GM12878 (cell line): ENCODE measurements around the gene COL18A1. TPM values are rescaled to one million over a fixed set of nuclear protein-coding genes. Genes with fewer than 3 reads are reported as not detected.
A peak's percentile ranks its signal among the peaks of the same experiment; 100 is the strongest.

Source experiments
- ATAC-seq: fragments of 200-7000 bp; cut with Tn5 transposase; 3 replicates; pipeline ENCODE4 v1.9.1; 2020; ENCODE audit warnings: mild to moderate bottlenecking, moderate library complexity
- BruUV-seq: library from RNA; stranded (reverse); fragments of 400-500 nt; replicated peaks from 2 replicates; lab custom pipeline; 2021; lab: Mats Ljungman, UMichigan
- CTCF ChIA-PET: fragments of 300-600 bp; sonication (Branson Sonifier 250); formaldehyde crosslinking; extraction: SDS; loops from one replicate; lab custom pipeline; 2021; ENCODE audit warnings: inconsistent platforms; lab: Yijun Ruan, JAX
- POLR2A ChIA-PET: fragments of 350-600 bp; formaldehyde crosslinking; extraction: SDS; loops from one replicate; lab custom pipeline; 2021; ENCODE audit warnings: inconsistent platforms; lab: Charles Lee
- RAD21 ChIA-PET: fragments of 300-600 bp; sonication (Branson Sonifier 250); formaldehyde crosslinking; loops from one replicate; lab custom pipeline; 2023; ENCODE audit warnings: antibody characterized with exemption; ENCODE audit not compliant: unreplicated experiment; lab: Charles Lee
- SMC1A ChIA-PET: fragments of 300-600 bp; sonication (Branson Sonifier 250); formaldehyde crosslinking; loops from one replicate; lab custom pipeline; 2023; ENCODE audit not compliant: unreplicated experiment, uncharacterized antibody; lab: Charles Lee
- DNase-seq: peaks from one replicate; pipeline ENCODE4 v3.0.0-alpha.2; 2011; ENCODE audit warnings: low read depth, low spot score
- FAIRE-seq: peaks from 3 replicates; lab custom pipeline; 2011; peaks lifted over from hg19 to GRCh38; lab: Jason Lieb, UNC
- H2AFZ ChIP-seq: 2 replicates; pipeline ENCODE4 v1.6.0; 2011; ENCODE audit warnings: low read depth, low read length, control low read depth; ENCODE audit not compliant: control insufficient read depth
- H3K27ac ChIP-seq: 2 replicates; pipeline ENCODE4 v1.5.1; 2011; ENCODE audit warnings: control low read depth; ENCODE audit not compliant: control insufficient read depth, insufficient read depth
- H3K27me3 ChIP-seq, 2 experiments: replicated peaks in 1 of 2; 2 replicates each; pipeline versions ENCODE4 v1.6.0 to v1.6.1; 2011; ENCODE audit warnings: low read length in 1 of 2; ENCODE audit not compliant: control insufficient read depth in 2 of 2, insufficient read depth in 2 of 2
- H3K36me3 ChIP-seq, 2 experiments: 2 replicates each; pipeline ENCODE4 v1.5.1; 2011; ENCODE audit warnings: low read length in 1 of 2; ENCODE audit not compliant: control insufficient read depth in 2 of 2, insufficient read depth in 2 of 2
- H3K4me1 ChIP-seq: 2 replicates; pipeline ENCODE4 v1.6.1; 2011; ENCODE audit warnings: mild to moderate bottlenecking, low read length, moderate library complexity, mixed read lengths; ENCODE audit not compliant: control insufficient read depth, insufficient read depth
- H3K4me2 ChIP-seq: 2 replicates; pipeline ENCODE4 v1.6.0; 2011; ENCODE audit warnings: control low read depth; ENCODE audit not compliant: control insufficient read depth, insufficient read depth
- H3K4me3 ChIP-seq: fragments of 200-600 bp; sonication (generic); 2 replicates; pipeline ENCODE4 v1.5.1; 2016
- H3K79me2 ChIP-seq: 2 replicates; pipeline ENCODE4 v1.6.0; 2011; ENCODE audit warnings: low read length; ENCODE audit not compliant: control insufficient read depth, insufficient read depth
- H3K9ac ChIP-seq: 2 replicates; pipeline ENCODE4 v1.8.0; 2011; ENCODE audit warnings: low read length, control low read depth, mixed read lengths; ENCODE audit not compliant: control insufficient read depth, insufficient read depth
- H3K9me3 ChIP-seq: replicated peaks from 3 replicates; pipeline ENCODE4 v1.5.1; 2011; ENCODE audit warnings: mild to moderate bottlenecking, low read length; ENCODE audit not compliant: control insufficient read depth, insufficient read depth
- H4K20me1 ChIP-seq: 2 replicates; pipeline ENCODE4 v1.6.0; 2011; ENCODE audit not compliant: control insufficient read depth, insufficient read depth
- ASH2L ChIP-seq: fragments of 300-600, 200-600 bp; sonication (generic); IDR thresholded peaks from 2 replicates; pipeline ENCODE4 v1.6.1; 2017; ENCODE audit warnings: low read depth, mild to moderate bottlenecking, borderline replicate concordance
- ATF7 ChIP-seq: fragments of 450-650 bp; IDR thresholded peaks from 2 replicates; pipeline ENCODE4 v1.6.1; 2016; ENCODE audit warnings: low read depth, mild to moderate bottlenecking
- CREB1 ChIP-seq: IDR thresholded peaks from 2 replicates; pipeline ENCODE4 v1.6.1; 2012; ENCODE audit warnings: low read depth, mild to moderate bottlenecking, inconsistent platforms
- IRF4 ChIP-seq: IDR thresholded peaks from 2 replicates; pipeline ENCODE4 v1.6.1; 2011; ENCODE audit warnings: low read depth, low read length
- MTA3 ChIP-seq: IDR thresholded peaks from 2 replicates; pipeline ENCODE4 v1.6.1; 2012; ENCODE audit warnings: low read length, inconsistent platforms, borderline replicate concordance
- NFXL1 ChIP-seq: fragments of 450-650 bp; IDR thresholded peaks from 2 replicates; pipeline ENCODE4 v1.6.1; 2017; ENCODE audit warnings: antibody characterized with exemption, mild to moderate bottlenecking, borderline replicate concordance
- POLR2A ChIP-seq: IDR thresholded peaks from 2 replicates; pipeline ENCODE4 v1.6.1; 2011; ENCODE audit warnings: low read depth, mild to moderate bottlenecking, low read length
- RUNX3 ChIP-seq: IDR thresholded peaks from 2 replicates; pipeline ENCODE4 v1.6.1; 2012; ENCODE audit warnings: low read length, inconsistent platforms
- SIX5 ChIP-seq: IDR thresholded peaks from 2 replicates; pipeline ENCODE4 v1.6.1; 2011; ENCODE audit warnings: mild to moderate bottlenecking, low read depth, low read length, moderate library complexity; ENCODE audit not compliant: severe bottlenecking
- SRF ChIP-seq, 2 experiments: IDR thresholded peaks; 2 replicates each; pipeline ENCODE4 v1.6.1; 2011; ENCODE audit warnings: low read depth in 2 of 2, low read length in 2 of 2, mild to moderate bottlenecking in 1 of 2, moderate library complexity in 1 of 2
- TBL1XR1 ChIP-seq: IDR thresholded peaks from 2 replicates; pipeline ENCODE4 v1.6.1; 2012; ENCODE audit warnings: low read depth, low read length, improper control_type of control experiment
- ZBED1 ChIP-seq: IDR thresholded peaks from 2 replicates; pipeline ENCODE4 v1.6.1; 2016; ENCODE audit warnings: borderline replicate concordance
- ZBTB40 ChIP-seq: fragments of 450-650 bp; IDR thresholded peaks from 2 replicates; pipeline ENCODE4 v1.6.1; 2016; ENCODE audit warnings: mild to moderate bottlenecking, moderate library complexity, borderline replicate concordance
- ZZZ3 ChIP-seq: IDR thresholded peaks from 2 replicates; pipeline ENCODE4 v1.6.1; 2011; ENCODE audit warnings: low read depth; ENCODE audit not compliant: control insufficient read depth, insufficient read length
- WGBS: methylation state at CpG from one replicate; pipeline ENCODE4 v1.1.6; 2016; ENCODE audit warnings: low lambda C conversion rate; ENCODE audit not compliant: insufficient replicate concordance, insufficient coverage; ENCODE audit errors: missing lambda C conversion rate; 5-methylcytosine and 5-hydroxymethylcytosine counted together
- in situ Hi-C: fragments of 300-500 bp; cut with MboI; formaldehyde crosslinking; loops from 9 replicates; pipeline ENCODE4 v1.14.3; 2018; ENCODE audit warnings: mixed read lengths
- intact Hi-C: fragments of 100-400 bp; cut with micrococcal nuclease; formaldehyde crosslinking; loops from one replicate; pipeline ENCODE4 v1.14.2; 2022; ENCODE audit not compliant: unreplicated experiment
- polyA plus RNA-seq, 11 experiments: library from polyadenylated mRNA; depleted of rRNA in 4 of 11; unstranded in 6 of 11; stranded (reverse) in 5 of 11; fragments of >200 nt; fragmentation: Nextera tagmentation in 4 of 11; fragmentation: Illumina TruSeq in 1 of 11; extraction: Ambion mirVana in 4 of 11; extraction: Trizol in 1 of 11; gene quantifications; 1 replicate in 1 of 11; 2 replicates in 10 of 11; pipeline versions ENCODE4 v1.2.1 to v1.2.3, GENCODE V29; 2011 to 2016; ENCODE audit warnings: inconsistent platforms in 2 of 11, missing spikeins in 2 of 11, low read depth in 1 of 11
- total RNA-seq, 4 experiments: library from RNA; depleted of rRNA in 3 of 4; stranded (reverse); fragments of >200 nt in 3 of 4; fragmentation: Illumina TruSeq in 1 of 4; extraction: Trizol in 1 of 4; gene quantifications; 2 replicates each; pipeline versions ENCODE4 v1.2.1 to v1.2.3, GENCODE V29; 2013 to 2021

Gene COL18A1
- total and polyA plus RNA-seq, 10 of the 15 experiments (the other 5 are each of a cell fraction or from before 2014, with no cell fraction given), result under 0.01 to 0.49 (median 0.09) TPM; not detected in 3

- ChIA-PET CTCF (no interaction called here), POLR2A (no interaction called here), RAD21 (no interaction called here), SMC1A (no interaction called here)
- DNase-seq, result no peak
- Histone ChIP-seq H3K4me3 (no peak overlapping the region), H3K27ac (no peak overlapping the region), H3K4me1 (no peaks in the 10 kb centered on the region), H2AFZ (no peak overlapping the region), H3K27me3 (peaks cover 0 to 2% of the 10 kb centered on the region in 2 experiments; a peak in 2 of 4 replicates), H3K9ac (no peak overlapping the region), H4K20me1 (no peaks in the 10 kb centered on the region), H3K36me3 (no peaks in the 10 kb centered on the region), H3K4me2 (no peak overlapping the region), H3K79me2 (no peaks in the 10 kb centered on the region), H3K9me3 (no peaks in the 10 kb centered on the region)
- ATAC-seq, result no peak
- 69% methylated on average over 25 of the region's 25 CpGs for WGBS
- no peak for FAIRE-seq
- TF ChIP-seq CREB1 (peak; percentile 55; the same call in 1 of the 2 replicates), ZBED1 (no peak)
- intact Hi-C loops (no loop called here), in situ Hi-C loops (no loop called here)
- BruUV-seq, result no TSS peak
These were observed 14.2 kb downstream of the COL18A1 start for GRCh38 chr21:45419162-45419561.

DNA sequence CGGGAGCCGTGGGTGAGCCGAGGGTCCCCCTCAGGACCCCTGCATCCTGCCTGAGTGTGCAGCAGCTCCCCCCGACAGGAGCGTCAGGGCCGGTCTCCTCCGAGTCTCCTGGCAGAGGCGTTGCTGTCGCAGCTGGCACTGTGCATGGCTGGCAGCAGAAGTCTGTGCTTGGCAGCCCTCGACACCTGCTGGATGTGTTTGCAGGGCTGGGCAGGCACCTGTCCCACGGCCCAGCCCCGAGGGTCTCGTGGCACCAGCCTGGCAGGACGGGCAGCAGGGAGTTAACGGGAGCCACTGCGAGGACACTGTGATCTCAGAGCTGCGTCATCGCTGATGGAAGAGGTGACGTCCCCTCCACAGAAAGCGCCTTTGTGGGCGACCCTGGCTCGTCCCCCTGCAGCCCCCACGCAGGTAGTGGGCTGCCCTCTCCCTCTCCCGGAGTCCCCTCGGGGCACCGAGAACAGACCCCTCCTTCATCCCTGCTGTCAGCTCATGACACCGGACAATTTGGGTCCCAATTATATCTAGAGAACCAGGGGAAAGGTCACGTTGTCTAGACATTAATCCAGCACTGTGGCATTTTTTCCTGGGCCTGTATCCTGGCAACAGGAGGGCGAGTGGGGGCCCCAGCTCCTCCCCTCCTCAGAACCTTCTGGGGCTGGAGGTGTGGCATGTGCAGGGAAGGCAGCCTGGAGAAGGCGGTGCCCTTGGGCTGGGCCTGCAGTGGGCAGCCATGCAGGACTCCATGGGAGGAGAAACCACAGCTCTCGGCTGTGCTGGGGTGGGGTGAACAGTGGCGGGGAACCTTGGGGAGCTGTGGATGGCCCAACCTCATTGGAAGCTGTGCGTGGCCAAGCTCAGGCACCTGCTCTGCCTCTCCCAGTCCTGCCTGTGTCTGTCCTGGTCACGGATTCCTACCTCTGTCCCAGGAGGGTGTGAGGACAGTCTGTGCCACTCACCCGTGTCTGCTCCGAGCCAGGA lies 15.4 kb downstream of the COL18A1 start:
- RAD21 ChIA-PET, result no interaction called here
- H3K4me2 ChIP-seq, result no peak overlapping the region
- in situ Hi-C loops (no loop called here), intact Hi-C loops (no loop called here)
- no peaks in the 10 kb centered on the region for H3K9me3 ChIP-seq
- ATAC-seq (no peak), FAIRE-seq (no peak), DNase-seq (no peak)
- H2AFZ ChIP-seq, result no peak overlapping the region
- no peaks in the 10 kb centered on the region for H3K79me2 ChIP-seq
- H3K36me3 ChIP-seq, result no peaks in the 10 kb centered on the region
- H3K27ac ChIP-seq, result no peak overlapping the region
- H3K27me3 ChIP-seq, result peaks cover 0 to 2% of the 10 kb centered on the region in 2 experiments; a peak in 1 of 4 replicates
- CTCF ChIA-PET, result interaction anchor here (1.7 kb wide), 1 partner anchor 280 kb away, joined by 4 read pairs; no protein-coding TSS in a partner anchor
- 42% methylated on average over 34 of the region's 36 CpGs for WGBS
- no peaks in the 10 kb centered on the region for H4K20me1 ChIP-seq
- BruUV-seq, result no TSS peak
- H3K9ac ChIP-seq, result no peak overlapping the region
- SMC1A ChIA-PET, result no interaction called here
- H3K4me1 ChIP-seq, result no peaks in the 10 kb centered on the region
- POLR2A ChIA-PET, result no interaction called here
- H3K4me3 ChIP-seq, result no peak overlapping the region
- TF ChIP-seq ZBTB40 (no peak), SRF (IDR thresholded peaks at IDR 0.05; ENCODE audit: low read depth in 2 of 2, low read length in 2 of 2) (no peak), POLR2A (no peak), TBL1XR1 (no peak), SIX5 (no peak), ZZZ3 (no peak), RUNX3 (no peak), IRF4 (no peak), ATF7 (no peak), NFXL1 (no peak), ASH2L (no peak), MTA3 (no peak)
